RWPE2 (cell line): ENCODE results near the gene UBASH3A.

Experiments used
- ATAC-seq: fragments of 200-7000 bp; cut with Tn5 transposase; 3 replicates; pipeline ENCODE4 v1.9.1; 2021; ENCODE audit warnings: low read depth
- DNase-seq: peaks from one replicate; pipeline ENCODE4 v3.0.0-alpha.2; 2020; ENCODE audit warnings: low spot score
- H3K27ac ChIP-seq: fragments of 450-650 bp; 2 replicates; pipeline ENCODE4 v1.5.1; 2017; ENCODE audit warnings: mild to moderate bottlenecking; ENCODE audit not compliant: poor library complexity, severe bottlenecking
- H3K27me3 ChIP-seq: fragments of 250-450 bp; sonication (Bioruptor Pico); 2 replicates; pipeline ENCODE4 v1.5.1; 2021; ENCODE audit warnings: mild to moderate bottlenecking, moderate library complexity; ENCODE audit not compliant: insufficient read depth, poor library complexity, severe bottlenecking
- H3K36me3 ChIP-seq: fragments of 250-450 bp; sonication (Bioruptor Pico); 2 replicates; pipeline ENCODE4 v1.5.1; 2020; ENCODE audit warnings: low read depth, mild to moderate bottlenecking, moderate library complexity
- H3K4me1 ChIP-seq: fragments of 250-450 bp; sonication (Bioruptor Pico); 2 replicates; pipeline ENCODE4 v1.5.1; 2021; ENCODE audit warnings: mild to moderate bottlenecking, moderate library complexity; ENCODE audit not compliant: insufficient read depth, poor library complexity, severe bottlenecking
- H3K4me3 ChIP-seq: fragments of 250-450 bp; sonication (Bioruptor Pico); 2 replicates; pipeline ENCODE4 v1.5.1; 2021; ENCODE audit warnings: mild to moderate bottlenecking, moderate library complexity; ENCODE audit not compliant: severe bottlenecking
- H3K9me3 ChIP-seq: fragments of 250-450 bp; sonication (Bioruptor Pico); 2 replicates; pipeline ENCODE4 v1.5.1; 2021; ENCODE audit warnings: mild to moderate bottlenecking, moderate library complexity; ENCODE audit not compliant: severe bottlenecking
- TF ChIP-seq, protein P1 (sequence below): fragments of 450-650 bp; IDR thresholded peaks from one replicate; pipeline ENCODE4 v1.5.1; 2017; ENCODE audit warnings: mild to moderate bottlenecking, moderate library complexity; ENCODE audit not compliant: poor library complexity, severe bottlenecking

UBASH3A gene

DNA sequence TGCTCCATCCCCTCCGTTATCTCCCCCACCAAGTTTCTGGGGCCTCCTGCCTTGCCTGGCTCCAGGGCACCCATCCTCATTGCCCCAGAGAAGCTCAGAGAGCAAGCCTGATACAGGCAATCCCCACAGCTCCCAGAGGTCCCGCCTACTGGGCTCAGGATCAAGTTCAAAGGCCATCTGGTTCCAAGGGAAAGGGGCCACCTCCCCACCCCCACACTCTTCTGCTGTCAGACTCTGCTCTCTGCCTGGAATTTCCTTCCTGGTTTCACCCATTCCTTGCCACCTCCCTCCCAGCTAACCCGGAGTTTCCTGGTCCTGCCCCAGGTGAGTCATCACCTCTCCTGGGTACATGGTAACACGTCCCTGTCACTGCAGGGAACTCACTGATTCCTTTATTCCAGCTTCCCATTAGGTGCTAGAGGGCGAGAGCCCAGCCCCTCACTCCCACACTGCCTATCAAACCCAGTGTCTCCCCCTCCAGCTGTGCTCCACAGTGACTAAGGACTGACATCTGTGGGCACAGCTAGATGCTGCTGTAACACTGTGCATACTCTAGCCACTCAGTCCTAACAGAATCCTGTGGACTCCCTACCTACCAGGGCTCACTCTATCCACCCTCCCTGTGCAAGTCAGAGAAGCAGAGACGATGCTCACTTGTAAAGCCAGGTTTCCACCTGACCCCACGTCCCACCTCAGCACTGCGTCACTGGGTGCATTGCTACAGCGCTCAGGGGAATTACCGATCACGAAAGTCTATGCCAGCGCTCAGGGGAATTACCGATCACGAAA lies 70.5 kb downstream of the UBASH3A start:
- no peak overlapping the region for H3K4me3 ChIP-seq
- ATAC-seq (peak; percentile 93), DNase-seq (no peak)
- H3K27ac ChIP-seq, result peak overlapping the region; percentile 54
- peaks cover 16% of the 10 kb centered on the region for H3K4me1 ChIP-seq
- no peaks in the 10 kb centered on the region for H3K9me3 ChIP-seq
- no peaks in the 10 kb centered on the region for H3K36me3 ChIP-seq
- H3K27me3 ChIP-seq, result no peaks in the 10 kb centered on the region
- TF ChIP-seq, protein P1, sequence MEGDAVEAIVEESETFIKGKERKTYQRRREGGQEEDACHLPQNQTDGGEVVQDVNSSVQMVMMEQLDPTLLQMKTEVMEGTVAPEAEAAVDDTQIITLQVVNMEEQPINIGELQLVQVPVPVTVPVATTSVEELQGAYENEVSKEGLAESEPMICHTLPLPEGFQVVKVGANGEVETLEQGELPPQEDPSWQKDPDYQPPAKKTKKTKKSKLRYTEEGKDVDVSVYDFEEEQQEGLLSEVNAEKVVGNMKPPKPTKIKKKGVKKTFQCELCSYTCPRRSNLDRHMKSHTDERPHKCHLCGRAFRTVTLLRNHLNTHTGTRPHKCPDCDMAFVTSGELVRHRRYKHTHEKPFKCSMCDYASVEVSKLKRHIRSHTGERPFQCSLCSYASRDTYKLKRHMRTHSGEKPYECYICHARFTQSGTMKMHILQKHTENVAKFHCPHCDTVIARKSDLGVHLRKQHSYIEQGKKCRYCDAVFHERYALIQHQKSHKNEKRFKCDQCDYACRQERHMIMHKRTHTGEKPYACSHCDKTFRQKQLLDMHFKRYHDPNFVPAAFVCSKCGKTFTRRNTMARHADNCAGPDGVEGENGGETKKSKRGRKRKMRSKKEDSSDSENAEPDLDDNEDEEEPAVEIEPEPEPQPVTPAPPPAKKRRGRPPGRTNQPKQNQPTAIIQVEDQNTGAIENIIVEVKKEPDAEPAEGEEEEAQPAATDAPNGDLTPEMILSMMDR, result no peak

DNA sequence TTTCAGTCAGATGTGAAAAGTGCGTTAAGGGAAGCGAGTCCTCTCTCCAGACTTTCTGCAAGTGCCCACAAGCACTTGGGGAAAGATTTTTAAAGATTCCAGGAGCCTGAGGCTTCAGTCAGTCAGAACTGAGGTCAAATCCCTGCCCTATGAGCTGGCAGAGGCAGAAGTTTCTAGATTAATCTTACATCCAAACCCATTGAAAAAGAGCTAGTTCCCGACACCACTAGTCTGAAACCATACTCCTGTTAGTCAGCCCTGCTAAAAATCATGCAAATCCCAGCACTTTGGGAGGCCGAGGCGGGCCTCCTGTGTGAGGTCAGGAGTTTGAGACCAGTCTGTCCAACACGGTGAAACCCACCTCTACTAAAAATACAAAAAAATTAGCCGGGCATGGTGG lies 71.3 kb downstream of the UBASH3A start:
- no peak; the same call in 2 of the 3 replicates for ATAC-seq
- Histone ChIP-seq H3K27ac (peak overlapping the region; percentile 54), H3K4me1 (peaks cover 16% of the 10 kb centered on the region), H3K36me3 (no peaks in the 10 kb centered on the region), H3K27me3 (no peaks in the 10 kb centered on the region), H3K4me3 (no peak overlapping the region), H3K9me3 (no peaks in the 10 kb centered on the region)
- DNase-seq, result no peak
- TF ChIP-seq, protein P1, result no peak

DNA sequence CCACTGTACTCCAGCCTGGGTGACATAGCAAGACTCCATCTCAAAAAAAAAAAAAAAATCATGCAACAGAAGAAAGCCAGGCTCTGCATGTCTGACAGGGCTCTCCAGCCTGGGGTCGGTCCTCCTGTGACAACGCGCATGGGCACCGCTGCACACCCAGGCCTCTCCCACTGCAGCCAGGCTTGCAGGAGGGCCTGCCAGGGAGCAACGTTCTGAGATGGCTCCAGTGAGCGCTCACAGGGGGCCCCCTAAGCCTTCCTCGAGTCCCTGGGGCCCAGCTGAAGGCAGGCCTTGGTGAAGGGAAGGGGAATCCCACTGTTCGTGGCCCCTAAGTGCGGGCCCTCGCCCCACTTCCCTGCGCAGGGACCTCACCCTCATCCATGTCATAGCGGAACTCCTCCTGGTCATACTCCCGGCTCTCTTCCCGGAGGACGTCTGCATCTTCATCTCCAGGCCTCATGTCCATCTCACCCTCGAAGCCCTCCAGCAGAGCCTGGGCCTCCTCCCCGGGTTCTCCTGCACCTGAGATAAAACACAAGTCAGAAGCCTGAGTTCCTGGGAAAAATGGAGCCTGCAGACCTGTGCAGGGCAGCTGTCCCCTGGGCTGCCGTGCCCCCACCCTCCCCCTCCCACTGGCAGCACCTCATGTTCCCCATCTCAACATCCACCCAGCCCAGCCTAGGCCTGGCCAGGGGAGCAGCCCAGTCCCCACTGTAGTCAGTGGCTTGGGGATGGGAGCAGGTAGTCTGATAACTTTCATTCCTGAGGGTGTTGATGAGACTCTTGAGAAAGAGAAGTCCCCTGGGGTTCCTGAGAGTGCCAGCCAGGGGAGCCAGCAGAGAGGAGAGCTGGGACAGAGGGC lies 72.1 kb downstream of the UBASH3A start:
- peaks cover 16% of the 10 kb centered on the region for H3K4me1 ChIP-seq
- ATAC-seq, result no peak
- H3K36me3 ChIP-seq, result no peaks in the 10 kb centered on the region
- TF ChIP-seq, protein P1, result no peak
- H3K4me3 ChIP-seq, result no peak overlapping the region
- DNase-seq, result no peak
- H3K9me3 ChIP-seq, result no peaks in the 10 kb centered on the region
- H3K27ac ChIP-seq, result peak overlapping the region; percentile 54
- no peaks in the 10 kb centered on the region for H3K27me3 ChIP-seq

DNA sequence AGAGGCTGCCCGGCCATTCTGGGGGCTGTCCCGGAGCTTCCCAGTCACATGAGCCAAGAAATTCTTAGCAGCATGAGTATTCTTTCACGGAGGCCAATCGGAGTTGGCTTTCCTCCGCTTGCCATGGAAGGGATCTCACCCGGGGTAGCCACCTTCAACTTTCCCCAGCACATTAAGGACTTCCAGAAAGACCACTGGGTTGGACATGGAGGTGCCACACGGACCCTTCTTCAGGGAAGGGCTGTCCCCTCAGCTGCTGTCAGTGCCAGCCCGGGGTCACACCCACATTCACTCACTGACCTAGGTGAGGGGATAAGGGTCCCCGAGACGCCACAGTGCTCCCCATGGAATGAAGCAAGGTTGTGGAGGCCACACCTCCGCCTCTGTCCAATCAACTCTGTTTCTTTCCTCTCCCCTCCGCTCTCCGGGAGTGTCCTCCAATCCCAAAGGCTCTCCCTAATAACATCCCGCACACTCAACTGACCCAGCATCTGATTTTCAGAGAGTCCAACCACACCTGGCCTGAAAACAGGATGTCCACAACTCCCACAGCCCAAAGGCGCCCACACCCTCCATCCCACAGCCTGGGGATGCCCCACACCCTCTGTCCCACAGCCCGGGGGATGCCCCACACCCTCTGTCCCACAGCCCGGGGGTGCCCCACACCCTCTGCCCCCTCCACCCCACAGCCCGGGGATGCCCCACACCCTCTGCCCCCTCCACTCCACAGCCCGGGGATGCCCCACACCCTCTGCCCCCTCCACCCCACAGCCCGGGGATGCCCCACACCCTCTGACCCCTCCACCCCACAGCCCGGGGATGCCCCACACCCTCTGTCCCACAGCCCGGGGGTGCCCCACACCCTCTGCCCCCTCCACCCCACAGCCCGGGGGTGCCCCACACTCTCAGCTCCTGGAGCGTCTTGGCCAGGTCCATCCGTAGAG lies 73.0 kb downstream of the UBASH3A start:
- no peaks in the 10 kb centered on the region for H3K9me3 ChIP-seq
- H3K4me3 ChIP-seq, result no peak overlapping the region
- no peak overlapping the region for H3K27ac ChIP-seq
- DNase-seq (no peak), ATAC-seq (no peak)
- TF ChIP-seq, protein P1, result no peak
- no peaks in the 10 kb centered on the region for H3K27me3 ChIP-seq
- H3K4me1 ChIP-seq, result peaks cover 16% of the 10 kb centered on the region
- no peaks in the 10 kb centered on the region for H3K36me3 ChIP-seq
